Endothelial cell of umbilical vein (primary cell): ENCODE results near the gene PRKAR2B. TPM values are rescaled to one million over a fixed set of nuclear protein-coding genes. Genes with fewer than 3 reads are reported as not detected.

ENCODE experiments used
- BruUV-seq: library from RNA; stranded (reverse); fragments of 400-500 nt; replicated peaks from 2 replicates; lab custom pipeline; 2021; lab: Mats Ljungman, UMichigan
- CTCF ChIA-PET: fragments of 300-600, 350-600 bp; sonication (Branson Sonifier 250); formaldehyde crosslinking; loops from one replicate; lab custom pipeline; 2021; ENCODE audit warnings: antibody characterized with exemption, inconsistent platforms; lab: Charles Lee
- POLR2A ChIA-PET: fragments of 300-600, 350-600 bp; sonication (Branson Sonifier 250); formaldehyde crosslinking; loops from one replicate; lab custom pipeline; 2021; ENCODE audit warnings: antibody characterized with exemption, inconsistent platforms; lab: Charles Lee
- DNase-seq: peaks from one replicate; pipeline ENCODE4 v3.0.0-alpha.2; 2011; ENCODE audit warnings: low read depth, low spot score
- FAIRE-seq: peaks from 2 replicates; lab custom pipeline; 2011; peaks lifted over from hg19 to GRCh38; lab: Jason Lieb, UNC
- H2AFZ ChIP-seq: 2 replicates; pipeline ENCODE4 v1.6.0; 2012; ENCODE audit warnings: low read depth, low read length, control low read depth, inconsistent platforms
- H3K27ac ChIP-seq: 2 replicates; pipeline ENCODE4 v1.5.1; 2011; ENCODE audit warnings: low read depth, mild to moderate bottlenecking, control low read depth, low read length, moderate library complexity; ENCODE audit not compliant: insufficient read depth
- H3K27me3 ChIP-seq, 2 experiments: 2 replicates each; pipeline versions ENCODE4 v1.6.0 to v1.6.1; 2011; ENCODE audit warnings: low read length in 2 of 2, mixed read lengths in 1 of 2; ENCODE audit not compliant: control insufficient read depth in 2 of 2, insufficient read depth in 2 of 2
- H3K36me3 ChIP-seq, 2 experiments: 2 replicates in 1 of 2; 3 replicates in 1 of 2; pipeline ENCODE4 v1.5.1; 2011; ENCODE audit warnings: low read length in 2 of 2, mild to moderate bottlenecking in 1 of 2, moderate library complexity in 1 of 2; ENCODE audit not compliant: control insufficient read depth in 2 of 2, insufficient read depth in 2 of 2; ENCODE audit errors: extremely low read depth in 1 of 2
- H3K4me1 ChIP-seq: 3 replicates; pipeline ENCODE4 v1.5.1; 2011; ENCODE audit warnings: mild to moderate bottlenecking, low read length; ENCODE audit not compliant: control insufficient read depth, insufficient read depth; ENCODE audit errors: extremely low read depth
- H3K4me2 ChIP-seq: 2 replicates; pipeline ENCODE4 v1.6.1; 2011; ENCODE audit warnings: low read length, control low read depth, mixed read lengths; ENCODE audit not compliant: insufficient read depth
- H3K4me3 ChIP-seq, 3 experiments: fragments of 200-600 bp in 1 of 3; sonication (generic), shearing (Covaris generic) in 1 of 3; replicated peaks in 1 of 3; 2 replicates each; pipeline ENCODE4 v1.5.1; 2011 to 2016; ENCODE audit warnings: control low read depth in 3 of 3, low read length in 3 of 3, mild to moderate bottlenecking in 2 of 3, inconsistent platforms in 1 of 3, low read depth in 1 of 3, moderate library complexity in 1 of 3; ENCODE audit not compliant: insufficient read depth in 1 of 3
- H3K79me2 ChIP-seq: 2 replicates; pipeline ENCODE4 v1.6.0; 2012; ENCODE audit warnings: low read length, inconsistent platforms; ENCODE audit not compliant: control insufficient read depth, insufficient read depth
- H3K9ac ChIP-seq: replicated peaks from 2 replicates; pipeline ENCODE3; 2011; ENCODE audit warnings: low read length, control low read depth; ENCODE audit not compliant: insufficient read depth; ENCODE audit errors: extremely low read depth
- H3K9me1 ChIP-seq: replicated peaks from 3 replicates; pipeline ENCODE4 v1.6.0; 2011; ENCODE audit warnings: mild to moderate bottlenecking, low read length; ENCODE audit not compliant: control insufficient read depth, insufficient read depth; ENCODE audit errors: extremely low read depth
- H3K9me3 ChIP-seq: replicated peaks from 2 replicates; pipeline ENCODE4 v1.5.1; 2012; ENCODE audit warnings: low read length, inconsistent platforms; ENCODE audit not compliant: control insufficient read depth, insufficient read depth
- H4K20me1 ChIP-seq: replicated peaks from 2 replicates; pipeline ENCODE3; 2011; ENCODE audit warnings: mild to moderate bottlenecking, low read length; ENCODE audit not compliant: control insufficient read depth, insufficient read depth; ENCODE audit errors: extremely low read depth
- EZH2 ChIP-seq: IDR thresholded peaks from 2 replicates; pipeline ENCODE4 v1.6.1; 2012; ENCODE audit warnings: borderline replicate concordance, low read depth, mild to moderate bottlenecking, moderate library complexity, low read length, inconsistent platforms; ENCODE audit not compliant: severe bottlenecking
- FOS ChIP-seq: IDR thresholded peaks from 2 replicates; pipeline ENCODE4 v1.6.1; 2011; ENCODE audit warnings: mild to moderate bottlenecking, low read length, moderate library complexity, borderline replicate concordance; ENCODE audit not compliant: insufficient read depth
- GATA2 ChIP-seq: IDR thresholded peaks from 2 replicates; pipeline ENCODE4 v1.7.0; 2011; ENCODE audit warnings: low read depth, mild to moderate bottlenecking, moderate library complexity, mixed read lengths, low read length; ENCODE audit not compliant: insufficient read length, insufficient read depth
- JUN ChIP-seq: IDR thresholded peaks from 2 replicates; pipeline ENCODE4 v1.6.1; 2011; ENCODE audit warnings: borderline replicate concordance, low read depth; ENCODE audit not compliant: insufficient read length, insufficient read depth
- MYC ChIP-seq: IDR thresholded peaks from one replicate; pipeline ENCODE4 v1.6.1; 2011; ENCODE audit warnings: mild to moderate bottlenecking, low read depth, low read length
- POLR2A ChIP-seq: IDR thresholded peaks from 2 replicates; pipeline ENCODE4 v1.6.1; 2012; ENCODE audit warnings: low read depth, mild to moderate bottlenecking, control low read depth, low read length
- POLR2AphosphoS5 ChIP-seq: IDR thresholded peaks from 2 replicates; pipeline ENCODE4 v1.6.1; 2012; ENCODE audit warnings: low read depth, mild to moderate bottlenecking, control low read depth, low read length, moderate library complexity; ENCODE audit not compliant: insufficient read depth
- dilution Hi-C: fragments of 300-500 bp; cut with MboI; formaldehyde crosslinking; loops from one replicate; pipeline ENCODE4 v1.15.0; 2019; ENCODE audit warnings: low sequenced_read_pairs; ENCODE audit not compliant: extremely low pct_ligation_motif_present
- intact Hi-C: fragments of 100-400 bp; cut with micrococcal nuclease; formaldehyde crosslinking; loops from one replicate; pipeline ENCODE4 v1.10.0; 2022
- polyA plus RNA-seq, 4 experiments: library from polyadenylated mRNA; depleted of rRNA in 3 of 4; stranded (reverse) in 3 of 4; unstranded in 1 of 4; fragments of >200 nt; gene quantifications; 2 replicates each; pipeline versions ENCODE4 v1.2.1 to v1.2.3, GENCODE V29; 2011 to 2012; ENCODE audit warnings: missing spikeins in 1 of 4
- total RNA-seq: library from RNA; stranded (reverse); gene quantifications from 2 replicates; pipeline ENCODE4 v1.2.3, GENCODE V29; 2021
- TF ChIP-seq, protein P1 (sequence below): IDR thresholded peaks from 2 replicates; pipeline ENCODE4 v1.6.1; 2011; ENCODE audit not compliant: insufficient read depth, insufficient read length
- TF ChIP-seq, protein P2 (sequence below), 2 donors: IDR thresholded peaks; 1 replicate in 1 of 2; 2 replicates in 1 of 2; pipeline ENCODE4 v1.5.1; 2011; ENCODE audit warnings: low read length in 2 of 2, mild to moderate bottlenecking in 2 of 2, moderate library complexity in 2 of 2, control low read depth in 1 of 2, inconsistent platforms in 1 of 2, low read depth in 1 of 2; ENCODE audit not compliant: insufficient read depth in 1 of 2; ENCODE audit errors: extremely low read depth in 1 of 2

The PRKAR2B gene
- total and polyA plus RNA-seq, 2 donors (not counting 3 experiments of a cell fraction or from before 2014, with no cell fraction given), result 10.7 to 39.8 TPM

DNA sequence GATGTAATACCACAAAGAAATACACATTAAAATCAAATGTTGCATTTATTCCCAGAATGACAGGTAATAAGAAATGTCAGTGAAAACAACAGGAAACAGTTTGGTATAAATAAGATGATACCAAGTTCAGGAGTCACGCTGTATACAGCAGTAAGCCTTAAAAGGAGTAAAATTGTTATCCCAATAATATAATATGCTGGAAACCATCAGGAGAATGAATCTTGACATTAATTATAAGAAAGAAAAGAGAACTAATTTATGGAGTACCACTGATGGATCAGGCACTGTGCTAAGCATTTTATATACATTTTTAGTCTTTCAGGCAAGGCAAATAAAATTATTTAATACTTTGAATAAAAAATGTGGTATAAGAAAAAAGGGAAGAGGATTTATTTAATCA, 27.6 kb downstream of the PRKAR2B start:
- peaks cover 14% of the 10 kb centered on the region for H3K4me1 ChIP-seq
- H3K79me2 ChIP-seq, result peaks cover 33% of the 10 kb centered on the region
- POLR2A ChIA-PET, result no interaction called here
- H4K20me1 ChIP-seq, result no peaks in the 10 kb centered on the region
- dilution Hi-C loops, result no loop called here
- CTCF ChIA-PET, result no interaction called here
- TF ChIP-seq FOS (no peak), GATA2 (no peak), JUN (no peak), EZH2 (no peak), MYC (no peak), POLR2AphosphoS5 (no peak), POLR2A (no peak)
- TF ChIP-seq, protein P1, sequence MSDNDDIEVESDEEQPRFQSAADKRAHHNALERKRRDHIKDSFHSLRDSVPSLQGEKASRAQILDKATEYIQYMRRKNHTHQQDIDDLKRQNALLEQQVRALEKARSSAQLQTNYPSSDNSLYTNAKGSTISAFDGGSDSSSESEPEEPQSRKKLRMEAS, result no peak
- TF ChIP-seq, protein P2, sequence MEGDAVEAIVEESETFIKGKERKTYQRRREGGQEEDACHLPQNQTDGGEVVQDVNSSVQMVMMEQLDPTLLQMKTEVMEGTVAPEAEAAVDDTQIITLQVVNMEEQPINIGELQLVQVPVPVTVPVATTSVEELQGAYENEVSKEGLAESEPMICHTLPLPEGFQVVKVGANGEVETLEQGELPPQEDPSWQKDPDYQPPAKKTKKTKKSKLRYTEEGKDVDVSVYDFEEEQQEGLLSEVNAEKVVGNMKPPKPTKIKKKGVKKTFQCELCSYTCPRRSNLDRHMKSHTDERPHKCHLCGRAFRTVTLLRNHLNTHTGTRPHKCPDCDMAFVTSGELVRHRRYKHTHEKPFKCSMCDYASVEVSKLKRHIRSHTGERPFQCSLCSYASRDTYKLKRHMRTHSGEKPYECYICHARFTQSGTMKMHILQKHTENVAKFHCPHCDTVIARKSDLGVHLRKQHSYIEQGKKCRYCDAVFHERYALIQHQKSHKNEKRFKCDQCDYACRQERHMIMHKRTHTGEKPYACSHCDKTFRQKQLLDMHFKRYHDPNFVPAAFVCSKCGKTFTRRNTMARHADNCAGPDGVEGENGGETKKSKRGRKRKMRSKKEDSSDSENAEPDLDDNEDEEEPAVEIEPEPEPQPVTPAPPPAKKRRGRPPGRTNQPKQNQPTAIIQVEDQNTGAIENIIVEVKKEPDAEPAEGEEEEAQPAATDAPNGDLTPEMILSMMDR (IDR thresholded peaks at IDR 0.05; ENCODE audit: extremely low read depth in 1 of 2, insufficient read depth in 1 of 2, low read depth in 1 of 2, low read length in 2 of 2), result no peak
- intact Hi-C loops, result no loop called here
- FAIRE-seq (no peak), DNase-seq (no peak)
- H2AFZ ChIP-seq, result no peak overlapping the region
- no peaks in the 10 kb centered on the region for H3K9me1 ChIP-seq
- no TSS peak for BruUV-seq
- H3K27ac ChIP-seq, result no peak overlapping the region
- H3K9me3 ChIP-seq, result no peaks in the 10 kb centered on the region
- H3K4me2 ChIP-seq, result no peak overlapping the region
- no peak overlapping the region for H3K4me3 ChIP-seq
- H3K36me3 ChIP-seq, result no peaks in the 10 kb centered on the region
- no peaks in the 10 kb centered on the region for H3K27me3 ChIP-seq
- no peak overlapping the region for H3K9ac ChIP-seq
